GM12878 (cell line): ENCODE results near the gene ZMYND10. TPM values are rescaled to one million over a fixed set of nuclear protein-coding genes. Genes with fewer than 3 reads are reported as not detected.
A peak's percentile ranks its signal among the peaks of the same experiment; 100 is the strongest.

Experiments used
- ATAC-seq: fragments of 200-7000 bp; cut with Tn5 transposase; 3 replicates; pipeline ENCODE4 v1.9.1; 2020; ENCODE audit warnings: mild to moderate bottlenecking, moderate library complexity
- BruUV-seq: library from RNA; stranded (reverse); fragments of 400-500 nt; replicated peaks from 2 replicates; lab custom pipeline; 2021; lab: Mats Ljungman, UMichigan
- CTCF ChIA-PET: fragments of 300-600 bp; sonication (Branson Sonifier 250); formaldehyde crosslinking; extraction: SDS; loops from one replicate; lab custom pipeline; 2021; ENCODE audit warnings: inconsistent platforms; lab: Yijun Ruan, JAX
- POLR2A ChIA-PET: fragments of 350-600 bp; formaldehyde crosslinking; extraction: SDS; loops from one replicate; lab custom pipeline; 2021; ENCODE audit warnings: inconsistent platforms; lab: Charles Lee
- RAD21 ChIA-PET: fragments of 300-600 bp; sonication (Branson Sonifier 250); formaldehyde crosslinking; loops from one replicate; lab custom pipeline; 2023; ENCODE audit warnings: antibody characterized with exemption; ENCODE audit not compliant: unreplicated experiment; lab: Charles Lee
- SMC1A ChIA-PET: fragments of 300-600 bp; sonication (Branson Sonifier 250); formaldehyde crosslinking; loops from one replicate; lab custom pipeline; 2023; ENCODE audit not compliant: unreplicated experiment, uncharacterized antibody; lab: Charles Lee
- DNase-seq: peaks from one replicate; pipeline ENCODE4 v3.0.0-alpha.2; 2011; ENCODE audit warnings: low read depth, low spot score
- FAIRE-seq: peaks from 3 replicates; lab custom pipeline; 2011; peaks lifted over from hg19 to GRCh38; lab: Jason Lieb, UNC
- H2AFZ ChIP-seq: 2 replicates; pipeline ENCODE4 v1.6.0; 2011; ENCODE audit warnings: low read depth, low read length, control low read depth; ENCODE audit not compliant: control insufficient read depth
- H3K27ac ChIP-seq: 2 replicates; pipeline ENCODE4 v1.5.1; 2011; ENCODE audit warnings: control low read depth; ENCODE audit not compliant: control insufficient read depth, insufficient read depth
- H3K27me3 ChIP-seq, 2 experiments: replicated peaks in 1 of 2; 2 replicates each; pipeline versions ENCODE4 v1.6.0 to v1.6.1; 2011; ENCODE audit warnings: low read length in 1 of 2; ENCODE audit not compliant: control insufficient read depth in 2 of 2, insufficient read depth in 2 of 2
- H3K36me3 ChIP-seq, 2 experiments: 2 replicates each; pipeline ENCODE4 v1.5.1; 2011; ENCODE audit warnings: low read length in 1 of 2; ENCODE audit not compliant: control insufficient read depth in 2 of 2, insufficient read depth in 2 of 2
- H3K4me1 ChIP-seq: 2 replicates; pipeline ENCODE4 v1.6.1; 2011; ENCODE audit warnings: mild to moderate bottlenecking, low read length, moderate library complexity, mixed read lengths; ENCODE audit not compliant: control insufficient read depth, insufficient read depth
- H3K4me2 ChIP-seq: 2 replicates; pipeline ENCODE4 v1.6.0; 2011; ENCODE audit warnings: control low read depth; ENCODE audit not compliant: control insufficient read depth, insufficient read depth
- H3K4me3 ChIP-seq: fragments of 200-600 bp; sonication (generic); 2 replicates; pipeline ENCODE4 v1.5.1; 2016
- H3K79me2 ChIP-seq: 2 replicates; pipeline ENCODE4 v1.6.0; 2011; ENCODE audit warnings: low read length; ENCODE audit not compliant: control insufficient read depth, insufficient read depth
- H3K9ac ChIP-seq: 2 replicates; pipeline ENCODE4 v1.8.0; 2011; ENCODE audit warnings: low read length, control low read depth, mixed read lengths; ENCODE audit not compliant: control insufficient read depth, insufficient read depth
- H3K9me3 ChIP-seq: replicated peaks from 3 replicates; pipeline ENCODE4 v1.5.1; 2011; ENCODE audit warnings: mild to moderate bottlenecking, low read length; ENCODE audit not compliant: control insufficient read depth, insufficient read depth
- H4K20me1 ChIP-seq: 2 replicates; pipeline ENCODE4 v1.6.0; 2011; ENCODE audit not compliant: control insufficient read depth, insufficient read depth
- CHD1 ChIP-seq: IDR thresholded peaks from 2 replicates; pipeline ENCODE4 v1.6.1; 2012; ENCODE audit warnings: low read depth, low read length, improper control_type of control experiment
- CREB1 ChIP-seq: IDR thresholded peaks from 2 replicates; pipeline ENCODE4 v1.6.1; 2012; ENCODE audit warnings: low read depth, mild to moderate bottlenecking, inconsistent platforms
- CTCF ChIP-seq, 3 experiments: IDR thresholded peaks in 2 of 3; conservative IDR thresholded peaks in 1 of 3; 2 replicates each; pipeline ENCODE4 v1.5.1; 2011; ENCODE audit warnings: low read depth in 3 of 3, low read length in 3 of 3, mild to moderate bottlenecking in 3 of 3, control low read depth in 2 of 3, moderate library complexity in 2 of 3, inconsistent platforms in 1 of 3, mixed read lengths in 1 of 3; ENCODE audit not compliant: control insufficient read depth in 2 of 3, insufficient read depth in 1 of 3; ENCODE audit errors: extremely low read depth in 1 of 3
- E2F8 ChIP-seq: fragments of 450-650 bp; IDR thresholded peaks from 2 replicates; pipeline ENCODE4 v1.6.1; 2018; ENCODE audit warnings: mild to moderate bottlenecking, low read depth, moderate library complexity; ENCODE audit not compliant: partially characterized antibody
- EZH2 ChIP-seq: IDR thresholded peaks from 2 replicates; pipeline ENCODE4 v1.6.1; 2012; ENCODE audit warnings: low read depth, mild to moderate bottlenecking, control low read depth, inconsistent platforms, low read length, borderline replicate concordance; ENCODE audit not compliant: control insufficient read depth
- GATAD2B ChIP-seq: fragments of 450-650 bp; conservative IDR thresholded peaks from 2 replicates; pipeline ENCODE4 v1.6.1; 2017; ENCODE audit warnings: low read depth, mild to moderate bottlenecking, moderate library complexity
- MEF2B ChIP-seq: fragments of 450-650 bp; IDR thresholded peaks from 2 replicates; pipeline ENCODE4 v1.6.1; 2018; ENCODE audit warnings: mild to moderate bottlenecking, moderate library complexity; ENCODE audit not compliant: partially characterized antibody, poor library complexity, severe bottlenecking
- MYC ChIP-seq: IDR thresholded peaks from 2 replicates; pipeline ENCODE4 v1.6.1; 2011; ENCODE audit warnings: mild to moderate bottlenecking, low read length, moderate library complexity, inconsistent platforms; ENCODE audit not compliant: insufficient read depth, insufficient replicate concordance, insufficient read length, severe bottlenecking
- POLR2A ChIP-seq: IDR thresholded peaks from 2 replicates; pipeline ENCODE4 v1.6.1; 2011; ENCODE audit warnings: low read depth, mild to moderate bottlenecking, low read length
- POU2F2 ChIP-seq: IDR thresholded peaks from 3 replicates; pipeline ENCODE4 v1.6.1; 2011; ENCODE audit warnings: low read depth, mild to moderate bottlenecking, low read length, borderline replicate concordance
- RB1 ChIP-seq: fragments of 450-650 bp; formaldehyde crosslinking; IDR thresholded peaks from 2 replicates; pipeline ENCODE4 v1.6.1; 2017; ENCODE audit warnings: mild to moderate bottlenecking, borderline replicate concordance
- RFX5 ChIP-seq: IDR thresholded peaks from 2 replicates; pipeline ENCODE4 v1.6.1; 2011; ENCODE audit warnings: low read depth, low read length, improper control_type of control experiment
- SMAD1 ChIP-seq: fragments of 450-650 bp; IDR thresholded peaks from 2 replicates; pipeline ENCODE4 v1.6.1; 2018; ENCODE audit warnings: mild to moderate bottlenecking, low read depth; ENCODE audit not compliant: partially characterized antibody
- SMAD5 ChIP-seq: IDR thresholded peaks from 2 replicates; pipeline ENCODE4 v1.6.1; 2016; ENCODE audit warnings: antibody characterized with exemption, low read depth
- SMC3 ChIP-seq: IDR thresholded peaks from 2 replicates; pipeline ENCODE4 v1.6.1; 2011; ENCODE audit warnings: low read length, improper control_type of control experiment, borderline replicate concordance
- TARDBP ChIP-seq: IDR thresholded peaks from 2 replicates; pipeline ENCODE4 v1.6.1; 2016; ENCODE audit warnings: borderline replicate concordance
- TCF3 ChIP-seq: IDR thresholded peaks from 2 replicates; pipeline ENCODE4 v1.6.1; 2012; ENCODE audit warnings: low read depth, mild to moderate bottlenecking, low read length, borderline replicate concordance; ENCODE audit not compliant: insufficient read depth
- ZNF207 ChIP-seq: fragments of 450-650 bp; IDR thresholded peaks from 2 replicates; pipeline ENCODE4 v1.6.1; 2014; ENCODE audit warnings: antibody characterized with exemption, mild to moderate bottlenecking, borderline replicate concordance
- WGBS: methylation state at CpG from one replicate; pipeline ENCODE4 v1.1.6; 2016; ENCODE audit warnings: low lambda C conversion rate; ENCODE audit not compliant: insufficient replicate concordance, insufficient coverage; ENCODE audit errors: missing lambda C conversion rate; 5-methylcytosine and 5-hydroxymethylcytosine counted together
- in situ Hi-C: fragments of 300-500 bp; cut with MboI; formaldehyde crosslinking; loops from 9 replicates; pipeline ENCODE4 v1.14.3; 2018; ENCODE audit warnings: mixed read lengths
- intact Hi-C: fragments of 100-400 bp; cut with micrococcal nuclease; formaldehyde crosslinking; loops from one replicate; pipeline ENCODE4 v1.14.2; 2022; ENCODE audit not compliant: unreplicated experiment
- polyA plus RNA-seq, 11 experiments: library from polyadenylated mRNA; depleted of rRNA in 4 of 11; unstranded in 6 of 11; stranded (reverse) in 5 of 11; fragments of >200 nt; fragmentation: Nextera tagmentation in 4 of 11; fragmentation: Illumina TruSeq in 1 of 11; extraction: Ambion mirVana in 4 of 11; extraction: Trizol in 1 of 11; gene quantifications; 1 replicate in 1 of 11; 2 replicates in 10 of 11; pipeline versions ENCODE4 v1.2.1 to v1.2.3, GENCODE V29; 2011 to 2016; ENCODE audit warnings: inconsistent platforms in 2 of 11, missing spikeins in 2 of 11, low read depth in 1 of 11
- total RNA-seq, 4 experiments: library from RNA; depleted of rRNA in 3 of 4; stranded (reverse); fragments of >200 nt in 3 of 4; fragmentation: Illumina TruSeq in 1 of 4; extraction: Trizol in 1 of 4; gene quantifications; 2 replicates each; pipeline versions ENCODE4 v1.2.1 to v1.2.3, GENCODE V29; 2013 to 2021

ZMYND10 gene
- total and polyA plus RNA-seq, 10 of the 15 experiments (the other 5 are each of a cell fraction or from before 2014, with no cell fraction given) = 0.11 to 1.0 (median 0.37) TPM

GRCh38 chr3:50350527-50351322 is 5.2 kb upstream of the ZMYND10 start, which contains the start of the genes CYB561D2 and NPRL2:
CYB561D2 (plus strand) TSS chr3:50350862; CDS start chr3:50351434, 572 bp downstream.
NPRL2 (minus strand) TSS chr3:50350775; CDS start chr3:50350652, 123 bp downstream.
- H4K20me1 ChIP-seq = no peaks in the 10 kb centered on the region
- 1% methylated on average over 64 of the region's 64 CpGs for WGBS
- H3K4me1 ChIP-seq = peaks cover 22% of the 10 kb centered on the region
- ChIA-PET RAD21 (interaction anchor here (0.8 to 2.8 kb wide), 7 partner anchors 10 to 266 kb away, joined by 3 to 16 read pairs (median 5); partner anchors contain the start of genes CISH, HYAL3, MAPKAPK3 and NAA80), POLR2A (interaction anchor here (0.6 to 4.3 kb wide), 12 partner anchors 10 to 219 kb away, joined by 3 to 84 read pairs (median 4); partner anchors contain the start of genes C3orf18, HEMK1, HYAL3 and IFRD2), SMC1A (interaction anchor here (0.8 to 1.8 kb wide), 5 partner anchors 9 to 222 kb away, joined by 3 to 8 read pairs (median 3); partner anchors contain the start of genes RASSF1 and TMEM115), CTCF (interaction anchor here (0.8 to 5.4 kb wide), 10 partner anchors 12 to 1038 kb away, joined by 3 to 65 read pairs (median 3); partner anchors contain the start of genes CISH and RASSF1)
- peak within 1 kb of the TSS; percentile 99 for H2AFZ ChIP-seq
- H3K27me3 ChIP-seq = no peaks in the 10 kb centered on the region
- ATAC-seq (peak; percentile 95), DNase-seq (peak; percentile 89), FAIRE-seq (peak; percentile 80)
- in situ Hi-C loops = loop anchor here (10.0 kb wide), 1 partner anchor 1034 kb away; the partner anchor contains the start of gene MANF
- peak within 1 kb of the TSS; percentile 86 for H3K27ac ChIP-seq
- peaks cover 20% of the 10 kb centered on the region for H3K79me2 ChIP-seq
- intact Hi-C loops = loop anchor here (1.0 kb wide), 1 partner anchor 9 kb away; the partner anchor contains the start of gene TMEM115
- TSS peak; percentile 69 for BruUV-seq
- H3K9me3 ChIP-seq = no peaks in the 10 kb centered on the region
- H3K36me3 ChIP-seq = peaks cover 8 to 16% of the 10 kb centered on the region in 2 experiments; a peak in 2 of 4 replicates
- H3K4me2 ChIP-seq = peak within 1 kb of the TSS; percentile 99
- H3K9ac ChIP-seq = peak within 1 kb of the TSS; percentile 73
- peak within 1 kb of the TSS; percentile 83 for H3K4me3 ChIP-seq
- TF ChIP-seq CHD1 (0 out of 2 replicates have a peak, but pooled peaks have one; percentile 62), GATAD2B (peak; percentile 95), MEF2B (no peak), RFX5 (no peak), SMC3 (no peak), SMAD1 (no peak), POU2F2 (peak; percentile 69; the same call in 1 of the 3 replicates), SMAD5 (peak; percentile 87; the same call in 1 of the 2 replicates), MYC (no peak), CTCF (IDR thresholded peaks at IDR 0.05 in 2 of 3, conservative IDR thresholded peaks at IDR 0.05 in 1 of 3; ENCODE audit: control insufficient read depth in 2 of 3, extremely low read depth in 1 of 3, insufficient read depth in 1 of 3, low read depth in 3 of 3, low read length in 3 of 3) (no peak), E2F8 (peak; percentile 76), RB1 (peak; percentile 63; the same call in 1 of the 2 replicates), POLR2A (peak; percentile 96), CREB1 (peak; percentile 91), ZNF207 (no peak; the same call in 1 of the 2 replicates), TARDBP (peak; percentile 98), EZH2 (no peak), TCF3 (no peak)
